ENCODE measurements around the gene PRPF40B. TPM values are rescaled to one million over a fixed set of nuclear protein-coding genes. Genes with fewer than 3 reads are reported as not detected.

Gene PRPF40B

DNA sequence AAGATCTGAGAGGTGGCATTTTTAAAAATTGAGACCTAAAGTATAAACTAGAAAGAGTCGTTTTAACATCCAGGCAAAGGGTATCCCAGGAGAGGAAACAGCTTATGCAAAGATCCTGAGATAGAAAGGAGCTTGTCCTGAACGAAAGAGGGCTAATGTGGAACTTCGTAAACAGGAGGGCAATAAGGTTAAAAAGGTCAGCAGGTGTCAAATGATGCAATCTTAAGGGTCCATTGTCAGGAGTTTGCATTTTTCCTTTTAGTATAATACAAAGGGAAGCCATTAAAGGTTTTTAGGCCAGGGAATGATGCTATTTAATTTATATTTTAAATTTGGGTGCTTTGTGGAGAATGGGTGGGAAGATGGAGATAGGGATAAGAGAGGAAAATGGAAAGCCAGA, 69.5 kb downstream of the PRPF40B start:
- H2BK5ac ChIP-seq (ENCODE audit: low read length), result no peak overlapping the region
- H3K9me3 ChIP-seq (replicated peaks in 1 of 2; ENCODE audit: control insufficient read depth in 2 of 2, insufficient read depth in 1 of 2, low read depth in 1 of 2, low read length in 2 of 2), result no peaks in the 10 kb centered on the region
- no peak overlapping the region for H3K23ac ChIP-seq (ENCODE audit: low read depth, low read length, poor library complexity)
- no peak overlapping the region for H2BK15ac ChIP-seq (ENCODE audit: low read length)
- no peak overlapping the region for H2BK120ac ChIP-seq (ENCODE audit: low read depth, low read length)
- no peaks in the 10 kb centered on the region for H3K79me1 ChIP-seq (ENCODE audit: low read depth, low read length)
- H3K14ac ChIP-seq (ENCODE audit: low read length), result no peak overlapping the region
- no peak overlapping the region for H2AK5ac ChIP-seq (ENCODE audit: low read depth, low read length)
- H4K91ac ChIP-seq (ENCODE audit: low read depth, low read length, poor library complexity), result no peak overlapping the region
- H2BK12ac ChIP-seq (ENCODE audit: low read length), result no peak overlapping the region
- H3K4me1 ChIP-seq (ENCODE audit: control insufficient read depth in 2 of 2, insufficient read depth in 1 of 2, low read depth in 1 of 2, low read length in 2 of 2), result peaks cover 0 to 3% of the 10 kb centered on the region in 2 donors
- no peak overlapping the region for H2AFZ ChIP-seq (ENCODE audit: low read length)
- no peak overlapping the region for H3K4me3 ChIP-seq (ENCODE audit: low read length in 2 of 2)
- no peak overlapping the region for H3K18ac ChIP-seq (ENCODE audit: low read length)
- no CpG with 5 or more reads among the region's 3 CpGs for WGBS, 2 donors (ENCODE audit: extremely low coverage in 2 of 2, insufficient read length in 2 of 2, insufficient replicate concordance in 1 of 2)
- H3K4me2 ChIP-seq (ENCODE audit: insufficient read depth, low read length, poor library complexity, severe bottlenecking), result no peak overlapping the region
- H3K4ac ChIP-seq (ENCODE audit: low read length), result no peak overlapping the region
- H3K27me3 ChIP-seq (ENCODE audit: control insufficient read depth in 3 of 3, insufficient read depth in 3 of 3, low read depth in 1 of 3, low read length in 3 of 3), result no peaks in the 10 kb centered on the region
- no peak overlapping the region for H3K9ac ChIP-seq (ENCODE audit: low read depth, low read length, poor library complexity)
- H4K8ac ChIP-seq (ENCODE audit: low read depth, low read length), result no peak overlapping the region
- DNase-seq (ENCODE audit: low spot score), result no peak
- no peak overlapping the region for H3K27ac ChIP-seq (replicated peaks; ENCODE audit: low read length)
- H3K36me3 ChIP-seq (replicated peaks in 1 of 2; ENCODE audit: control insufficient read depth in 2 of 2, insufficient read depth in 2 of 2, low read length in 2 of 2), result no peaks in the 10 kb centered on the region

DNA sequence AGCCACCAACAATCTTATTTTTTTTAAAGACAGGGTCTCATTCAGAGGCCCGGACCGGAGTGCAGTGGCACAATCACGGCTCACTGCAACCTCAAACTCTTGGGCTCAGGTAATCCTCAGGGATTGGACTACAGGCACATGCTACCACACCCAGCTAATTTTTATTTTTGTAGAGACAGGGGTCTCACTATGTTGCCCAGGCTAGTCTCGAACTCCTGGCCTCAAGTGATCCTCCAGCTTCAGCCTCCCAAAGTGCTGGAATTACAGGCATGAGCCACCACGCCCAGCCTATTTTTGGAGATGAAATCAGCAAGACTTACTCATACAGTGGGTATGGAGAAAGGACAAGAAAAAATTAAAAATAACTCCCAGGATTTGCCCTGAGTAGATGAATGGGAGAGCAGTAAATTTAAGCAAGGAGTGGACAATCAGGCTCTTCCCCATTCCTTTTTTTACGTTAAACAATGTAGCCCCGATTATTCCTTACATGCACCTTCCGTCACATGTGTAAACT, 70.6 kb downstream of the PRPF40B start:
- H3K4me3 ChIP-seq (ENCODE audit: low read length in 2 of 2), result no peak overlapping the region

More for the DNA sequence above, 70.6 kb downstream of the PRPF40B start:
- no peak overlapping the region for H2BK120ac ChIP-seq (ENCODE audit: low read depth, low read length)
- DNase-seq (ENCODE audit: low spot score), result no peak
- H2AK5ac ChIP-seq (ENCODE audit: low read depth, low read length), result no peak overlapping the region
- H3K27me3 ChIP-seq (ENCODE audit: control insufficient read depth in 3 of 3, insufficient read depth in 3 of 3, low read depth in 1 of 3, low read length in 3 of 3), result no peaks in the 10 kb centered on the region
- no peaks in the 10 kb centered on the region for H3K9me3 ChIP-seq (replicated peaks in 1 of 2; ENCODE audit: control insufficient read depth in 2 of 2, insufficient read depth in 1 of 2, low read depth in 1 of 2, low read length in 2 of 2)
- H3K4ac ChIP-seq (ENCODE audit: low read length), result no peak overlapping the region
- no peak overlapping the region for H2BK12ac ChIP-seq (ENCODE audit: low read length)
- no peak overlapping the region for H3K14ac ChIP-seq (ENCODE audit: low read length)
- WGBS, 2 donors (ENCODE audit: extremely low coverage in 2 of 2, insufficient read length in 2 of 2, insufficient replicate concordance in 1 of 2), result no CpG with 5 or more reads among the region's 8 CpGs
- no peaks in the 10 kb centered on the region for H3K36me3 ChIP-seq (replicated peaks in 1 of 2; ENCODE audit: control insufficient read depth in 2 of 2, insufficient read depth in 2 of 2, low read length in 2 of 2)
- H3K27ac ChIP-seq (replicated peaks; ENCODE audit: low read length), result no peak overlapping the region
- H3K18ac ChIP-seq (ENCODE audit: low read length), result no peak overlapping the region
- no peak overlapping the region for H3K9ac ChIP-seq (ENCODE audit: low read depth, low read length, poor library complexity)
- no peak overlapping the region for H3K23ac ChIP-seq (ENCODE audit: low read depth, low read length, poor library complexity)
- no peaks in the 10 kb centered on the region for H3K79me1 ChIP-seq (ENCODE audit: low read depth, low read length)
- H4K91ac ChIP-seq (ENCODE audit: low read depth, low read length, poor library complexity), result no peak overlapping the region
- no peak overlapping the region for H3K4me2 ChIP-seq (ENCODE audit: insufficient read depth, low read length, poor library complexity, severe bottlenecking)
- no peak overlapping the region for H2BK15ac ChIP-seq (ENCODE audit: low read length)
- no peak overlapping the region for H2AFZ ChIP-seq (ENCODE audit: low read length)
- H3K4me1 ChIP-seq (ENCODE audit: control insufficient read depth in 2 of 2, insufficient read depth in 1 of 2, low read depth in 1 of 2, low read length in 2 of 2), result peaks cover 7 to 10% of the 10 kb centered on the region in 2 donors
- no peak overlapping the region for H2BK5ac ChIP-seq (ENCODE audit: low read length)
- no peak overlapping the region for H4K8ac ChIP-seq (ENCODE audit: low read depth, low read length)

Small RNA genes within 50 kb of the gene (small RNA-seq; reads per million reads assigned to genes)
- not detected for gene HIGD1AP9 (ENCODE audit: insufficient read depth)
- not detected for gene POLR2KP1 (ENCODE audit: insufficient read depth)
- not detected for gene RNU6-834P (ENCODE audit: insufficient read depth)

Data from neuronal stem cell (in vitro differentiated cells).